ENCODE data around the gene ARID1B. TPM values are rescaled to one million over a fixed set of nuclear protein-coding genes. Genes with fewer than 3 reads are reported as not detected.

The ARID1B gene
- total and polyA plus RNA-seq, 2 donors (not counting 1 experiment from before 2014, with no cell fraction given), result 47.2 to 280 TPM

DNA sequence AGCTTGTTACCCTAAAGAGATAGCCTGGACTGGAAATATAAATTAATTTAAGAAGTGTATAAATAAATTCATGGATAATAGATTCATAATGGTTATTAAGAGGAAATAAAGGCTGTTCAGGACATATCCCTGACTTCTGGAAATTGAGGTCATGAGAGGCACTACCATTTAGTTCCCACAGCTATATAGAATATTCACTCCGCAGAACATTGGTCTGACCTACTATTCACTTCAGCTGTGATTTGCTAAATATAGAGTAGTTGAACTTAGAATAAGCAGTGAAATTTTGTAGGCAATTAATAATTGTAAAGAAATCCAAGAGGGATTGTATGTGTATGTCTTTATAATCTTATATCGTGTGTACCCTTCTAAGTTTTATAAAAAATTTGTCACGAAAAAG lies 112.8 kb downstream of the ARID1B start:
- TF ChIP-seq, protein P1, sequence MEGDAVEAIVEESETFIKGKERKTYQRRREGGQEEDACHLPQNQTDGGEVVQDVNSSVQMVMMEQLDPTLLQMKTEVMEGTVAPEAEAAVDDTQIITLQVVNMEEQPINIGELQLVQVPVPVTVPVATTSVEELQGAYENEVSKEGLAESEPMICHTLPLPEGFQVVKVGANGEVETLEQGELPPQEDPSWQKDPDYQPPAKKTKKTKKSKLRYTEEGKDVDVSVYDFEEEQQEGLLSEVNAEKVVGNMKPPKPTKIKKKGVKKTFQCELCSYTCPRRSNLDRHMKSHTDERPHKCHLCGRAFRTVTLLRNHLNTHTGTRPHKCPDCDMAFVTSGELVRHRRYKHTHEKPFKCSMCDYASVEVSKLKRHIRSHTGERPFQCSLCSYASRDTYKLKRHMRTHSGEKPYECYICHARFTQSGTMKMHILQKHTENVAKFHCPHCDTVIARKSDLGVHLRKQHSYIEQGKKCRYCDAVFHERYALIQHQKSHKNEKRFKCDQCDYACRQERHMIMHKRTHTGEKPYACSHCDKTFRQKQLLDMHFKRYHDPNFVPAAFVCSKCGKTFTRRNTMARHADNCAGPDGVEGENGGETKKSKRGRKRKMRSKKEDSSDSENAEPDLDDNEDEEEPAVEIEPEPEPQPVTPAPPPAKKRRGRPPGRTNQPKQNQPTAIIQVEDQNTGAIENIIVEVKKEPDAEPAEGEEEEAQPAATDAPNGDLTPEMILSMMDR (IDR thresholded peaks at IDR 0.05), result no peak
- no peak for TF ChIP-seq EZH2 (IDR thresholded peaks at IDR 0.05; ENCODE audit: borderline replicate concordance, insufficient read depth, low read depth, low read length, poor library complexity, severe bottlenecking)
- no peaks in the 10 kb centered on the region for H3K9me3 Mint-ChIP-seq (ENCODE audit: insufficient read depth)
- POLR2A ChIA-PET, result no interaction called here
- Histone ChIP-seq H3K4me3 (ENCODE audit: control extremely low read depth in 1 of 5, extremely low read depth in 1 of 5, insufficient read depth in 1 of 5, low read depth in 2 of 5, low read length in 4 of 5) (no peak overlapping the region), H3K36me3 (replicated peaks in 1 of 2; ENCODE audit: control extremely low read depth in 1 of 2, control insufficient read depth in 1 of 2, extremely low read depth in 1 of 2, insufficient read depth in 2 of 2, low read length in 1 of 2) (no peaks in the 10 kb centered on the region), H3K9ac (ENCODE audit: low read length) (no peak overlapping the region), H3K4me1 (ENCODE audit: control insufficient read depth in 2 of 2, insufficient read depth in 2 of 2, low read length in 2 of 2) (peaks cover 17 to 22% of the 10 kb centered on the region in 2 donors), H2AFZ (ENCODE audit: insufficient read depth, low read depth, low read length, poor library complexity, severe bottlenecking) (no peak overlapping the region), H3K9me3 (ENCODE audit: control extremely low read depth in 1 of 3, control insufficient read depth in 2 of 3, insufficient read depth in 1 of 3, low read length in 2 of 3) (no peaks in the 10 kb centered on the region), H3K27me3 (replicated peaks in 1 of 4; ENCODE audit: control extremely low read depth in 1 of 4, control insufficient read depth in 3 of 4, insufficient read depth in 4 of 4, low read length in 3 of 4) (no peaks in the 10 kb centered on the region), H4K20me1 (ENCODE audit: control insufficient read depth, insufficient read depth, low read length, poor library complexity, severe bottlenecking) (peaks cover 81% of the 10 kb centered on the region), H3K79me2 (ENCODE audit: control insufficient read depth, insufficient read depth, low read length) (peaks cover 100% of the 10 kb centered on the region), H3K27ac (ENCODE audit: low read length in 2 of 2) (no peak overlapping the region), H3K4me2 (replicated peaks; ENCODE audit: low read depth, low read length, poor library complexity, severe bottlenecking) (no peak overlapping the region)
- DNase-seq (no peak), ATAC-seq (ENCODE audit: low read depth) (no peak)
- H3K4me3 Mint-ChIP-seq, result no peak overlapping the region
- CTCF ChIA-PET, result no interaction called here
- intact Hi-C loops (cut with micrococcal nuclease), result no loop called here
- no CpG with 5 or more reads among the region's 3 CpGs for WGBS (ENCODE audit: insufficient coverage)
- no peak overlapping the region for H3K27ac Mint-ChIP-seq
- H3K4me1 Mint-ChIP-seq, result peaks cover 74% of the 10 kb centered on the region
- H3K27me3 Mint-ChIP-seq, result no peaks in the 10 kb centered on the region

DNA sequence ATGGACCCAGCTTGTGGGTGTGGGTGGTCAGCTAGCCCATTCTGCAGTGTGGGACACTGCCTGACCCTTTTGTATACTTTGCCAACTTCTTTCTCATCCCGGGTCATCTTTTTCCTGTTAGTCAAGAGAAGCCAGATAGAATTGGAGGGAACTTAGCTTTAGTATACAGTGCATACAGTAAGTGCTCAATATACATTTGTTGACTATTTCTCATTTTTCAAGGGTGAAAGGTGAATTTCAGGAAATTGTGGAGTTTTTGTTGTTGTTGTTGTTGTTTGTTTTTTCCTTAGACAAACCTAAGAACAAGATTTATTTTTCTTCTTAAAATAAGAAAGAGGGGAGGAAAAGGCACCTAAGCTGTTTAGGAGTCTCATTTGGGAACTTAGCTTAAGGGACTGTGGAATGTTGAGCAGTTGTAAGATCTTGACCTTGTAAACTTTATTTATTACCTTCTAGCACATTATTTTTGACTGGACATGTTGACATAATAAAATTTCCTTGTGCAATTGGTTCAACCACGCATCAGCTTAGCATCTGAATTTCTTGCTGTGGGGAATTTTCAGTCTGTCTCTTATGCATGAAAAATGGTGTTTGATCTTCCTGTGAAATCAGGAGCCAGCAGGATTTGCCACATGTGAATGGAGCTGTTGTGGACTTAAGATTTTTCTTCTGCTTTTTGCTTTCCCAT lies 113.6 kb downstream of the ARID1B start:
- WGBS (ENCODE audit: insufficient coverage), result 83% methylated on average over 1 of the region's 2 CpGs
- no peak for TF ChIP-seq EZH2 (IDR thresholded peaks at IDR 0.05; ENCODE audit: borderline replicate concordance, insufficient read depth, low read depth, low read length, poor library complexity, severe bottlenecking)
- TF ChIP-seq, protein P1 (IDR thresholded peaks at IDR 0.05), result no peak
- ChIA-PET CTCF (no interaction called here), POLR2A (no interaction called here)
- Histone ChIP-seq H3K27ac (ENCODE audit: low read length in 2 of 2) (no peak overlapping the region), H3K4me3 (ENCODE audit: control extremely low read depth in 1 of 5, extremely low read depth in 1 of 5, insufficient read depth in 1 of 5, low read depth in 2 of 5, low read length in 4 of 5) (no peak overlapping the region), H3K27me3 (replicated peaks in 1 of 4; ENCODE audit: control extremely low read depth in 1 of 4, control insufficient read depth in 3 of 4, insufficient read depth in 4 of 4, low read length in 3 of 4) (no peaks in the 10 kb centered on the region), H3K9ac (ENCODE audit: low read length) (no peak overlapping the region), H3K36me3 (replicated peaks in 1 of 2; ENCODE audit: control extremely low read depth in 1 of 2, control insufficient read depth in 1 of 2, extremely low read depth in 1 of 2, insufficient read depth in 2 of 2, low read length in 1 of 2) (no peaks in the 10 kb centered on the region), H3K4me2 (replicated peaks; ENCODE audit: low read depth, low read length, poor library complexity, severe bottlenecking) (no peak overlapping the region), H4K20me1 (ENCODE audit: control insufficient read depth, insufficient read depth, low read length, poor library complexity, severe bottlenecking) (peaks cover 81% of the 10 kb centered on the region), H2AFZ (ENCODE audit: insufficient read depth, low read depth, low read length, poor library complexity, severe bottlenecking) (no peak overlapping the region), H3K4me1 (ENCODE audit: control insufficient read depth in 2 of 2, insufficient read depth in 2 of 2, low read length in 2 of 2) (peaks cover 15 to 18% of the 10 kb centered on the region in 2 donors), H3K79me2 (ENCODE audit: control insufficient read depth, insufficient read depth, low read length) (peaks cover 100% of the 10 kb centered on the region), H3K9me3 (ENCODE audit: control extremely low read depth in 1 of 3, control insufficient read depth in 2 of 3, insufficient read depth in 1 of 3, low read length in 2 of 3) (no peaks in the 10 kb centered on the region)
- H3K9me3 Mint-ChIP-seq (ENCODE audit: insufficient read depth), result no peaks in the 10 kb centered on the region
- peaks cover 71% of the 10 kb centered on the region for H3K4me1 Mint-ChIP-seq
- peak overlapping the region; percentile 24 for H3K27ac Mint-ChIP-seq
- ATAC-seq (ENCODE audit: low read depth), result no peak
- H3K4me3 Mint-ChIP-seq, result no peak overlapping the region
- intact Hi-C loops (cut with micrococcal nuclease), result no loop called here
- no peaks in the 10 kb centered on the region for H3K27me3 Mint-ChIP-seq
- no peak for DNase-seq
